A549 (cell line): Measurements from ENCODE around the gene FMNL3.

ENCODE experiments used
- CHD2 ChIP-seq: fragments of 150-350 bp; IDR thresholded peaks from 2 replicates; pipeline ENCODE4 v1.6.1; 2014; ENCODE audit warnings: low read length; ENCODE audit not compliant: partially characterized antibody
- EP300 ChIP-seq, 2 experiments: fragments of >200 bp; sonication (Bioruptor Twin); formaldehyde crosslinking; IDR thresholded peaks; 2 replicates in 1 of 2; 3 replicates in 1 of 2; pipeline ENCODE4 v1.6.1; 2016 to 2017
- KDM5A ChIP-seq: fragments of 200-600 bp; sonication (generic); IDR thresholded peaks from 2 replicates; pipeline ENCODE4 v1.6.1; 2016; ENCODE audit warnings: antibody characterized with exemption, mild to moderate bottlenecking
- MAFK ChIP-seq: fragments of 450-650 bp; IDR thresholded peaks from 2 replicates; pipeline ENCODE4 v1.6.1; 2014; ENCODE audit not compliant: partially characterized antibody
- MAZ ChIP-seq: fragments of 150-350 bp; IDR thresholded peaks from 2 replicates; pipeline ENCODE4 v1.6.1; 2014; ENCODE audit warnings: antibody characterized with exemption, low read depth, low read length, borderline replicate concordance
- NFE2L2 ChIP-seq: fragments of 150-350 bp; conservative IDR thresholded peaks from 2 replicates; pipeline ENCODE4 v1.6.1; 2014; ENCODE audit warnings: low read length
- POLR2A ChIP-seq: IDR thresholded peaks from 2 replicates; pipeline ENCODE4 v1.6.1; 2012; ENCODE audit warnings: mild to moderate bottlenecking, low read length
- RCOR1 ChIP-seq: fragments of 150-350 bp; IDR thresholded peaks from 2 replicates; pipeline ENCODE4 v1.6.1; 2014; ENCODE audit warnings: antibody characterized with exemption, low read length, low read depth
- TF ChIP-seq, protein P1 (sequence below): fragments of >200 bp; sonication (Bioruptor Twin); formaldehyde crosslinking; IDR thresholded peaks from 3 replicates; pipeline ENCODE4 v1.5.1; 2016
- TF ChIP-seq, protein P2 (sequence below): IDR thresholded peaks from 2 replicates; pipeline ENCODE4 v1.6.1; 2012
- TF ChIP-seq, protein P3 (sequence below): fragments of 250-450 bp; sonication (Bioruptor Pico); IDR thresholded peaks from 2 replicates; pipeline ENCODE4 v1.5.0; 2021; ENCODE audit warnings: mild to moderate bottlenecking, moderate library complexity, borderline replicate concordance
- TF ChIP-seq, protein P4 (sequence below): fragments of >200 bp; sonication (Bioruptor Twin); formaldehyde crosslinking; IDR thresholded peaks from 3 replicates; pipeline ENCODE4 v1.6.1; 2016
- TF ChIP-seq, protein P5 (sequence below): IDR thresholded peaks from 2 replicates; pipeline ENCODE4 v1.6.1; 2012

DNA sequence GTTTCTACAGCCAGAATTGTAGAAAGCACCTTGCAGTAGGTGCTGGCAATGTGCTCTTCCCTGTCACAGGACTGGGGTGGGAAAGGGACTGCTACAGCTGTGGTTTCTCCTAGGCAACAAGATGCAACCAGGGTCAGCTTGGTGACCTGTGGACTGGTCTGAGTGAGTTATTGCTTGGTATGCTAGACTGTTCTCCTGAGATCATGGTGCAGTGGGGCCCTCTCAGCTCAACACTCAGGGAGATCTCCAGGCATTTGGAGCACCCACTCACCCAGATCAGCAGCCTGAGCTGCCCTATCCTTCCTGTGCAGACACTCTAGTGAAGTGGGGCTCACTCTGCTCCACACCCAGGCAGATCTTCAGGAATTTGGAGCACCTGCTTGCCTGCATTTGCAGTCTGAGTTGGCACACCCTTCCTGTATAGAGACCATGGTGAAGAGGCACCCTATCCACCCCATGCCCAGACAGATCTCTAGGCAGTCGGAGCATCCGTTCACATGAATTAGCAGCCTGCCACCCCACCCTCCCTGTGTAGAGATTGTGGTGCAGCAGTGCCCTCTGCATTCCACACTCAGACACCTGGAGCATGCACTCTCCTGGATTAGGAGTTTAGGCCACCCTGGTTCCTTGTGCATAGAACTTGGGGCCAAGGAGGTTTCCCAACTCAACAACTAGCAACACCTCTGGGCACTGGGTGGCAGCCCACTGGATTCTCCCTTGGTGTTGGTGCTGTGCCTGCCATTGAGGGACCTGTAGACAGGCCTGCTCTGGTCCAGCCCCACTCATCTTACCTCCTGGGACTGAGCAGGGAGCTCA, 97.9 kb downstream of the FMNL3 start:
- TF ChIP-seq, protein P1, sequence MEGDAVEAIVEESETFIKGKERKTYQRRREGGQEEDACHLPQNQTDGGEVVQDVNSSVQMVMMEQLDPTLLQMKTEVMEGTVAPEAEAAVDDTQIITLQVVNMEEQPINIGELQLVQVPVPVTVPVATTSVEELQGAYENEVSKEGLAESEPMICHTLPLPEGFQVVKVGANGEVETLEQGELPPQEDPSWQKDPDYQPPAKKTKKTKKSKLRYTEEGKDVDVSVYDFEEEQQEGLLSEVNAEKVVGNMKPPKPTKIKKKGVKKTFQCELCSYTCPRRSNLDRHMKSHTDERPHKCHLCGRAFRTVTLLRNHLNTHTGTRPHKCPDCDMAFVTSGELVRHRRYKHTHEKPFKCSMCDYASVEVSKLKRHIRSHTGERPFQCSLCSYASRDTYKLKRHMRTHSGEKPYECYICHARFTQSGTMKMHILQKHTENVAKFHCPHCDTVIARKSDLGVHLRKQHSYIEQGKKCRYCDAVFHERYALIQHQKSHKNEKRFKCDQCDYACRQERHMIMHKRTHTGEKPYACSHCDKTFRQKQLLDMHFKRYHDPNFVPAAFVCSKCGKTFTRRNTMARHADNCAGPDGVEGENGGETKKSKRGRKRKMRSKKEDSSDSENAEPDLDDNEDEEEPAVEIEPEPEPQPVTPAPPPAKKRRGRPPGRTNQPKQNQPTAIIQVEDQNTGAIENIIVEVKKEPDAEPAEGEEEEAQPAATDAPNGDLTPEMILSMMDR, result no peak
- TF ChIP-seq, protein P2, sequence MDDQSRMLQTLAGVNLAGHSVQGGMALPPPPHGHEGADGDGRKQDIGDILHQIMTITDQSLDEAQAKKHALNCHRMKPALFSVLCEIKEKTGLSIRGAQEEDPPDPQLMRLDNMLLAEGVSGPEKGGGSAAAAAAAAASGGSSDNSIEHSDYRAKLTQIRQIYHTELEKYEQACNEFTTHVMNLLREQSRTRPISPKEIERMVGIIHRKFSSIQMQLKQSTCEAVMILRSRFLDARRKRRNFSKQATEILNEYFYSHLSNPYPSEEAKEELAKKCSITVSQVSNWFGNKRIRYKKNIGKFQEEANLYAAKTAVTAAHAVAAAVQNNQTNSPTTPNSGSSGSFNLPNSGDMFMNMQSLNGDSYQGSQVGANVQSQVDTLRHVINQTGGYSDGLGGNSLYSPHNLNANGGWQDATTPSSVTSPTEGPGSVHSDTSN, result no peak
- TF ChIP-seq MAZ, result no peak
- TF ChIP-seq CHD2, result no peak
- no peak for TF ChIP-seq RCOR1
- no peak for TF ChIP-seq POLR2A
- TF ChIP-seq MAFK, result no peak
- TF ChIP-seq, protein P3, sequence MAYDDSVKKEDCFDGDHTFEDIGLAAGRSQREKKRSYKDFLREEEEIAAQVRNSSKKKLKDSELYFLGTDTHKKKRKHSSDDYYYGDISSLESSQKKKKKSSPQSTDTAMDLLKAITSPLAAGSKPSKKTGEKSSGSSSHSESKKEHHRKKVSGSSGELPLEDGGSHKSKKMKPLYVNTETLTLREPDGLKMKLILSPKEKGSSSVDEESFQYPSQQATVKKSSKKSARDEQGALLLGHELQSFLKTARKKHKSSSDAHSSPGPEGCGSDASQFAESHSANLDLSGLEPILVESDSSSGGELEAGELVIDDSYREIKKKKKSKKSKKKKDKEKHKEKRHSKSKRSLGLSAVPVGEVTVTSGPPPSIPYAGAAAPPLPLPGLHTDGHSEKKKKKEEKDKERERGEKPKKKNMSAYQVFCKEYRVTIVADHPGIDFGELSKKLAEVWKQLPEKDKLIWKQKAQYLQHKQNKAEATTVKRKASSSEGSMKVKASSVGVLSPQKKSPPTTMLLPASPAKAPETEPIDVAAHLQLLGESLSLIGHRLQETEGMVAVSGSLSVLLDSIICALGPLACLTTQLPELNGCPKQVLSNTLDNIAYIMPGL, result no peak
- TF ChIP-seq, protein P4, sequence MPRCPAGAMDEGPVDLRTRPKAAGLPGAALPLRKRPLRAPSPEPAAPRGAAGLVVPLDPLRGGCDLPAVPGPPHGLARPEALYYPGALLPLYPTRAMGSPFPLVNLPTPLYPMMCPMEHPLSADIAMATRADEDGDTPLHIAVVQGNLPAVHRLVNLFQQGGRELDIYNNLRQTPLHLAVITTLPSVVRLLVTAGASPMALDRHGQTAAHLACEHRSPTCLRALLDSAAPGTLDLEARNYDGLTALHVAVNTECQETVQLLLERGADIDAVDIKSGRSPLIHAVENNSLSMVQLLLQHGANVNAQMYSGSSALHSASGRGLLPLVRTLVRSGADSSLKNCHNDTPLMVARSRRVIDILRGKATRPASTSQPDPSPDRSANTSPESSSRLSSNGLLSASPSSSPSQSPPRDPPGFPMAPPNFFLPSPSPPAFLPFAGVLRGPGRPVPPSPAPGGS, result no peak
- TF ChIP-seq EP300 (IDR thresholded peaks at IDR 0.05), result no peak
- TF ChIP-seq, protein P5, sequence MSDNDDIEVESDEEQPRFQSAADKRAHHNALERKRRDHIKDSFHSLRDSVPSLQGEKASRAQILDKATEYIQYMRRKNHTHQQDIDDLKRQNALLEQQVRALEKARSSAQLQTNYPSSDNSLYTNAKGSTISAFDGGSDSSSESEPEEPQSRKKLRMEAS, result no peak
- TF ChIP-seq KDM5A, result no peak
- no peak for TF ChIP-seq NFE2L2
